ENCODE data around the gene CERCAM. TPM values are rescaled to one million over a fixed set of nuclear protein-coding genes. Genes with fewer than 3 reads are reported as not detected.

The CERCAM gene
- total and polyA plus RNA-seq, 2 of the 4 experiments (the other 2 are of a cell fraction), result 15.1 to 118 TPM

DNA sequence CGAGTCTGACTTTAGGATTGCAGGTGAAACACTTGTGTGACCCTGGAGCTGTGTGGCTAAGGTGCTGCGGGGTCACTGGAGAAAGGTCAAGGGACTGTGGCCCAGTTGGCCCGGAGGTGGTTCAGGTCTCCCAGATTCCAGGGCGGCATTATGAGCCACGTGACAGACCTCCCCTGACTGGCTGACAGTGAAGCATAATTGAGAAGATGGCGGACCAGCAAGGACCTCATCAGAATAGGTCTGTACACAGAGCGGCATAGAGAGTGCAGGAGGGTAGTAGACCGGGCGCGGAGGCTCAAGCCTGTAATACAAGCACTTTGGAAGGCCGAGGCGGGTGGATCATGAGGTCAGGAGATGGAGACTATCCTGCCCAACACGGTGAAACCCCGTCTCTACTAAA, 34.3 kb downstream of the CERCAM start:
- Histone ChIP-seq H3K14ac (replicated peaks; ENCODE audit: low read depth, low read length) (no peak overlapping the region), H4K20me1 (ENCODE audit: insufficient read depth, low read length) (0 out of 2 replicates have a peak, but pooled peaks cover 4% of the 10 kb centered on the region), H3K27me3 (ENCODE audit: control insufficient read depth, insufficient read depth, low read length) (no peaks in the 10 kb centered on the region), H2AK5ac (ENCODE audit: low read depth, low read length) (peak overlapping the region; percentile 47; the same call in 1 of the 2 replicates), H2BK20ac (ENCODE audit: low read depth, low read length) (no peak overlapping the region), H3K9ac (ENCODE audit: low read depth, low read length) (no peak overlapping the region), H2BK5ac (ENCODE audit: low read depth, low read length, poor library complexity, severe bottlenecking) (no peak overlapping the region), H3K4me1 (ENCODE audit: control insufficient read depth, insufficient read depth, low read length) (peaks cover 6% of the 10 kb centered on the region; the same call in 1 of the 2 replicates), H2AK9ac (replicated peaks; ENCODE audit: low read depth, low read length, poor library complexity) (peak overlapping the region; percentile 56), H2AFZ (replicated peaks; ENCODE audit: low read length, poor library complexity) (no peak overlapping the region), H2BK15ac (ENCODE audit: low read depth, low read length) (no peak overlapping the region; the same call in 2 of the 3 replicates), H3K9me1 (ENCODE audit: insufficient read depth, low read length) (no peaks in the 10 kb centered on the region), H4K5ac (ENCODE audit: low read depth, low read length) (no peak overlapping the region), H3K56ac (ENCODE audit: extremely low read depth, insufficient read depth, low read length) (no peak overlapping the region), H3K4me2 (ENCODE audit: low read depth, low read length) (no peak overlapping the region), H3K18ac (ENCODE audit: low read depth, low read length) (no peak overlapping the region), H3K23ac (ENCODE audit: low read depth, low read length) (no peak overlapping the region), H3K4me3 (ENCODE audit: insufficient read depth, low read depth, low read length) (no peak overlapping the region), H4K8ac (ENCODE audit: low read depth in 2 of 2, low read length in 2 of 2) (no peak overlapping the region; a peak in 2 of 4 replicates), H3K79me1 (ENCODE audit: low read depth in 1 of 2, low read length in 2 of 2) (peaks cover 13 to 28% of the 10 kb centered on the region in 2 experiments), H3K36me3 (ENCODE audit: control insufficient read depth, insufficient read depth, low read length) (peaks cover 6% of the 10 kb centered on the region; the same call in 1 of the 2 replicates), H4K91ac (ENCODE audit: insufficient read depth, low read depth, low read length) (no peak overlapping the region), H3K27ac (ENCODE audit: insufficient read depth, low read length) (no peak overlapping the region), H3K4ac (ENCODE audit: low read depth, low read length) (no peak overlapping the region), H2BK120ac (ENCODE audit: low read depth, low read length) (no peak overlapping the region), H3K9me3 (ENCODE audit: control insufficient read depth, insufficient read depth, low read length) (no peaks in the 10 kb centered on the region)
- in situ Hi-C loops (cut with MboI; ENCODE audit: low sequenced_read_pairs) (no loop called here), intact Hi-C loops (cut with micrococcal nuclease) (no loop called here), dilution Hi-C loops (cut with HindIII; ENCODE audit: low sequenced_read_pairs, unreplicated experiment) (no loop called here)
- POLR2A ChIA-PET (ENCODE audit: unreplicated experiment), result interaction anchor here (0.7 kb wide), 1 partner anchor 28 kb away, joined by 3 read pairs; no protein-coding TSS in a partner anchor
- CTCF ChIA-PET, result no interaction called here
- DNase-seq, result no peak
- no peak for ATAC-seq (ENCODE audit: low read depth)
- TF ChIP-seq, protein P1, sequence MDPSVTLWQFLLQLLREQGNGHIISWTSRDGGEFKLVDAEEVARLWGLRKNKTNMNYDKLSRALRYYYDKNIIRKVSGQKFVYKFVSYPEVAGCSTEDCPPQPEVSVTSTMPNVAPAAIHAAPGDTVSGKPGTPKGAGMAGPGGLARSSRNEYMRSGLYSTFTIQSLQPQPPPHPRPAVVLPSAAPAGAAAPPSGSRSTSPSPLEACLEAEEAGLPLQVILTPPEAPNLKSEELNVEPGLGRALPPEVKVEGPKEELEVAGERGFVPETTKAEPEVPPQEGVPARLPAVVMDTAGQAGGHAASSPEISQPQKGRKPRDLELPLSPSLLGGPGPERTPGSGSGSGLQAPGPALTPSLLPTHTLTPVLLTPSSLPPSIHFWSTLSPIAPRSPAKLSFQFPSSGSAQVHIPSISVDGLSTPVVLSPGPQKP (IDR thresholded peaks at IDR 0.05; ENCODE audit: borderline replicate concordance, low read depth, low read length), result no peak
- TF ChIP-seq MAZ (IDR thresholded peaks at IDR 0.05; ENCODE audit: borderline replicate concordance, low read depth, low read length) (no peak), RCOR1 (IDR thresholded peaks at IDR 0.05; ENCODE audit: insufficient replicate concordance, low read length) (no peak), RAD21 (IDR thresholded peaks at IDR 0.05; ENCODE audit: low read length) (no peak), MXI1 (IDR thresholded peaks at IDR 0.05; ENCODE audit: borderline replicate concordance, low read depth, low read length) (no peak), MAFK (IDR thresholded peaks at IDR 0.05; ENCODE audit: low read depth, low read length) (no peak)
- TF ChIP-seq, protein P2, sequence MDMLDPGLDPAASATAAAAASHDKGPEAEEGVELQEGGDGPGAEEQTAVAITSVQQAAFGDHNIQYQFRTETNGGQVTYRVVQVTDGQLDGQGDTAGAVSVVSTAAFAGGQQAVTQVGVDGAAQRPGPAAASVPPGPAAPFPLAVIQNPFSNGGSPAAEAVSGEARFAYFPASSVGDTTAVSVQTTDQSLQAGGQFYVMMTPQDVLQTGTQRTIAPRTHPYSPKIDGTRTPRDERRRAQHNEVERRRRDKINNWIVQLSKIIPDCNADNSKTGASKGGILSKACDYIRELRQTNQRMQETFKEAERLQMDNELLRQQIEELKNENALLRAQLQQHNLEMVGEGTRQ (IDR thresholded peaks at IDR 0.05; ENCODE audit: low read depth, low read length), result no peak
- no TSS peak for BruUV-seq (replicated peaks)
- 90% methylated on average over 5 of the region's 14 CpGs; no CpG with 5 or more reads in 1 of the 2 experiments for WGBS, 2 experiments (ENCODE audit: extremely low coverage in 2 of 2, insufficient read length in 1 of 2)

Measured in IMR-90 (cell line).